ENCODE results near the gene CEP192.

DNA sequence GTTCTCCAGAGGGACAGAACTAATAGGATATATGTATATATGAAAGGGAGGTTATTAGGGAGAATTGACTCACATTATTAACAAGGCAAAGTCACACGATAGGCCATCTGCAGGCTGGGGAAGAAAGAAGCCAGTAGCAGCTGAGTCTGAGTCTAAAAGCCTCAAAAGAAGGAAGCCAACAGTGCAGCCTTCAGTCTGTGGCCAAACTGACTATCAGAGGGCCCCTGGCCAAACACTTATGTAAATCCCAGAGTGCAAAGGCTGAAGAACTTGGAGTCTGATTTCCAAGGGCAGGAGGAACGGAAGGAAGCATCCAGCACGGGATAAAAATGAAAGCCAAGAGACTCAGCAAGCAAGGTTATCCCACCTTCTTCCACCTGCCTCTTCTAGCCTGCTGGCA is 119.4 kb downstream of the CEP192 start:
- TF ChIP-seq, protein P1, sequence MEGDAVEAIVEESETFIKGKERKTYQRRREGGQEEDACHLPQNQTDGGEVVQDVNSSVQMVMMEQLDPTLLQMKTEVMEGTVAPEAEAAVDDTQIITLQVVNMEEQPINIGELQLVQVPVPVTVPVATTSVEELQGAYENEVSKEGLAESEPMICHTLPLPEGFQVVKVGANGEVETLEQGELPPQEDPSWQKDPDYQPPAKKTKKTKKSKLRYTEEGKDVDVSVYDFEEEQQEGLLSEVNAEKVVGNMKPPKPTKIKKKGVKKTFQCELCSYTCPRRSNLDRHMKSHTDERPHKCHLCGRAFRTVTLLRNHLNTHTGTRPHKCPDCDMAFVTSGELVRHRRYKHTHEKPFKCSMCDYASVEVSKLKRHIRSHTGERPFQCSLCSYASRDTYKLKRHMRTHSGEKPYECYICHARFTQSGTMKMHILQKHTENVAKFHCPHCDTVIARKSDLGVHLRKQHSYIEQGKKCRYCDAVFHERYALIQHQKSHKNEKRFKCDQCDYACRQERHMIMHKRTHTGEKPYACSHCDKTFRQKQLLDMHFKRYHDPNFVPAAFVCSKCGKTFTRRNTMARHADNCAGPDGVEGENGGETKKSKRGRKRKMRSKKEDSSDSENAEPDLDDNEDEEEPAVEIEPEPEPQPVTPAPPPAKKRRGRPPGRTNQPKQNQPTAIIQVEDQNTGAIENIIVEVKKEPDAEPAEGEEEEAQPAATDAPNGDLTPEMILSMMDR (IDR thresholded peaks at IDR 0.05; ENCODE audit: low read depth, low read length, poor library complexity, severe bottlenecking), result no peak
- no peak for TF ChIP-seq EZH2phosphoT487 (IDR thresholded peaks at IDR 0.05; ENCODE audit: borderline replicate concordance, low read length)
